Measurements from ENCODE around the gene DPP6.
"Not testable (repeated sequence)": the region's sequence is repeated elsewhere in the genome, so short reads cannot be mapped to it uniquely, and the experiment has no call there.

The DPP6 gene

DNA sequence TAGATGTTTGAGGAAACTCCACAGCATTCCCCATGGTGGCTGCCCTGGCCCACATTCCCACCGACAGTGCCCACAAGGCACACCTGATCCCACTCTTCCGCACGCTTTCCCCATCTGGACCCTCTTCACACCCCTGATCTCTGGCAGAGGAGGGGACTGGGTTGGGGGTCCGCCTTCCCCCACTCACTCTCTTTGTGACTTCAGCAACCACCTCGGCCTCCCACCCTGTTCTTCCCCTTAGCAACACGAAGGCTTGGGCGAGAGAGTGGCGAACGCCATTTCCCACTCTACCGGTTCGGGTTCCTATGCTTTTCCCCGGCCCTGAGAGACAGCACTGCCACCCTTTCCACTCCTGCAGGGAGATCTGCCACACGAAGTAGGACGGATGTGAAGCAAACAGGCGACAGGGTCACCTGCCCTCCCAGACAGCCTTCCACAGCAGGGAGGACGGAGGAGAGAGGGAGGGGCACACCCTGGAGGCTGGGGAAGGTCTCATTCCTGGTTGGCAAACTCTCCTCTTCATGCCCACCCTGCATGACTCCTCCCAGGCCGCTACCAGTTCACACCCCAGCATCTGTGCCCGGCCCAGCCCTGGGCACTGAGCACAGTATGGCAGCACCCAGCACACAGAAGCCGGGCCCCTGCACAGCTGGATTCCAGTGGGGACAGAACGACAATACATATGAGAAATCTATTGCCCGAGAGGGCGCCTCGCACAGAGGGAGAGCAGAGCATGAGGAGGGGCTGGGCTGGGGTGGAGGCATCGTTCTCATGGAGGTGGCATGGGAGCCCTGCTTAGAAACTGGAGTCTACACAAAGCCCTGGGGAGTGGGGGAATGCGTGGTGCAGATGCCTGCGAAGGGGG is 857.3 kb downstream of the DPP6 start:
- DNase-seq (ENCODE audit: low spot score), result no peak

DNA sequence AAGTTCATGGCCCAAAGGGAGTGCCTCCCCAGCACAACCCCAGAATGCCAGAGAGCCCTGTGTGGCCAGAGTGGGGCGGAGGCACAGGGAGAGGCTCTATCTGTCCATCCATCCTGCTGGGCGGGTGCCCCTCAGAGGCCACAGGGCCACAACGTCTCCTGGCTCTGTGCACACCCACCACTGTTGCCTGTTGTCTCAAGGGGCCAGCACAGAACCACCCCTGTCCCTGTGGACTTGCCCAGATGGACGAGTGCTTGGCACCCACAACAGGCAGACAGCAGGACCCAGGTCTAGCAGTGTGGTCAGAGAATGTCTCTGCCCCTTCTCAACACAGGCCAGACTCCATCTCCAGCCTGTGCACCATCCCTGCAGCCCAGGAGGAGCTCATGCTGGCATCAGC is 857.9 kb downstream of the DPP6 start:
- DNase-seq (ENCODE audit: low spot score), result no peak

DNA sequence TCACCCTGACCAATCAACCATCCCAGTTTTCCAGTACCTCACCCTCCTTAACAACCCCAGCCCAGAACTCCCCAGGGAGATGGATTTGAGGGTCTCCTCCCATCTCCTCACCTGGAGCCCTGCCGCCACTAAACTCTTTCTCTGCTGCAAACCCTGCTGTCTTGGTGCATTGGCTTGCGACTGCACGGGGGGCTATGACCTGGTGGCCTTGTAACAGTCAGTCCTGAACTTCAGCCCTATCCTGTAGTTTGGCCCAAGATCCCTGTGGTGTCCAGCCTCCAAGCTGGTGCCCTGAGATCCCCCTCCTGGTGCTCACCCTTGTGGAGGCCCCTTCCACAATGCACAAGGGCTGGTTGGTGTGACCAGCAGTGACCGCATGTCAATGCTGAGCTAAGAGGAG is 858.8 kb downstream of the DPP6 start:
- DNase-seq (ENCODE audit: low spot score), result no peak

- no peak for DNase-seq (ENCODE audit: low spot score)
Measured at GRCh38 chr7:154911411-154911810, 859.2 kb downstream of the DPP6 start.

GRCh38 chr7:154911862-154912455 is 859.8 kb downstream of the DPP6 start:
- DNase-seq (ENCODE audit: low spot score), result no peak

GRCh38 chr7:154912871-154913637 is 860.9 kb downstream of the DPP6 start:
- no peak for DNase-seq (ENCODE audit: low spot score)

GRCh38 chr7:154913638-154914307 is 861.6 kb downstream of the DPP6 start:
- DNase-seq (ENCODE audit: low spot score), result peak; percentile 72

GRCh38 chr7:154914308-154914995 is 862.3 kb downstream of the DPP6 start:
- DNase-seq (ENCODE audit: low spot score), result no peak

GRCh38 chr7:154914996-154915380 is 862.8 kb downstream of the DPP6 start:
- DNase-seq (ENCODE audit: low spot score), result no peak

- DNase-seq (ENCODE audit: low spot score), result no peak
Measured at GRCh38 chr7:154915600-154915999, 863.4 kb downstream of the DPP6 start.

- no peak for DNase-seq (ENCODE audit: low spot score)
Measured at GRCh38 chr7:154916381-154916780, 864.2 kb downstream of the DPP6 start.

GRCh38 chr7:154916856-154917807 is 864.9 kb downstream of the DPP6 start:
- no peak for DNase-seq (ENCODE audit: low spot score)

DNA sequence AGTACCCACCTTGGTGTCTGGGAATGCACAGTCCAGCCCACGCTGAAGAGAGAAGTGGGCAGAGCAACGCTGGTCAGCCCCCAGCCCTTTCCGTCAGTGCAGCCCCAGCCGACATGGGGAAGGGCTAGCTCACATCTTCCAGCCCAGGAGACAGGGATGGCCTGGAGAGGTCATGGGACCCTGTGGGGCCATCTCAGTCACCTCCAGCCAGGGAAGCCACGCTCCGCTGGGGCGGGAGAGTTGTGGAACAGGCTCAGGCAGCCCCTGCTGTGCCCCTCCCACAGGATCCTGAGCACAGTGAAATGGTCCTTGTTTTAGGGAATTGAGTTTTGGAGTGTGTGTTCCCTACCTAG is 865.6 kb downstream of the DPP6 start:
- DNase-seq (ENCODE audit: low spot score), result no peak

DNA sequence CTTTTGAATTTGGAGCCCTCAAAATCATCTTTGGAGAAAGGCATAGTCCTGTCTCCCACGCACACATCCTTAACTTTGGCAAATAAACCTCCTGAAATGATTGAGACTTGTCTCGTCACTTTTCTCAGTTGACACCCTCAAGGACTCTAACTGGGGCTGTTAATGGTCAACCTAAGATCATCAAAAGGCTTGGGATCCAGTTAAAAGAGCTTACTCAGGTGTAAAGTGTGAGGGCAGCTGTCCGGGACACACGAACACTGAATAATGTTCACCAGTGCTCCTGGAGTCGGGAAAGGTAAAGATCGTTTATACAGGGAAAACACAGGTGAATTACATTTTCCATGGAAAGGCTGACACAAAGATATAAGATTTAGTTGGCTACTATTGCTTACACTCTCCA is 866.1 kb downstream of the DPP6 start:
- no peak for DNase-seq (ENCODE audit: low spot score)

DNA sequence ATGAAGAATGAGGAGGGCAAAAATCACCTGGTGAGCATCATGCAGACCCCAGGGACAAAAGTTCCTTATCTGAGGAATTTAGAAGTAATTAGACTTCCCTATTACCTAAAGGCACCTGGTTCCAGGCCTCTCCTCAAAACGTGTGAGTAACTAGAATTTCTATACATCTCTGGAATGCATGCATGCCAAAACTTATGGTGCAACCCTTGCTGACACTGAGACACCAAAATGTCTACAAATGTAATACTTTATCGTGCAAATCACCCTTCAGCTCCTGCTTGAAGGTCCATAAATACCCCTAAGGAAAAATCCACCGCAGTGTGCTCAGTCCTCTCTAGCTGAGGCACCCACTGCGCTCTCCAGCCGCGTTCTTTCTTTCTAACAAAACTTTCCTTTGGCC is 866.5 kb downstream of the DPP6 start:
- no peak for DNase-seq (ENCODE audit: low spot score)

- no peak for DNase-seq (ENCODE audit: low spot score)
Measured at GRCh38 chr7:154919344-154920225, 867.4 kb downstream of the DPP6 start.

DNA sequence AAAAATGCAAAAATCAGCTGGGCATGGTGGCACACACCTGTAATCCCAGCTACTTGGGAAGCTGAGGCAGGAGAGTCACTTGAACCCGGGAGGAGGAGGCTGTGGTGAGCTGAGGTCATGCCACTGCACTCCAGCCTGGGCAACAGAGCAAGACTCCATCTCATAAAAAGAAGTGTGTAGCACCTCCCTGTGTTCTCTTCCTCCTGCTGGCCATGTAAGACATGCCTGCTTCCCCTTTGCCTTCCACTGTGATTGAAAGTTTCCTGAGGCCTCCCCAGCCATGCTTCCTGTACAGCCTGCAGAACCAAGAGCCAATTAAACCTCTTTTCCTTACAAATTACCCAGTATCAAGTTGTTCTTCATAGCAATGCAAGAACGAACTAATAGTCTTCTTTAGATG is 870.3 kb downstream of the DPP6 start:
- DNase-seq (ENCODE audit: low spot score), result not testable (repeated sequence)

GRCh38 chr7:154927624-154928125 is 875.5 kb downstream of the DPP6 start:
- DNase-seq (ENCODE audit: low spot score), result peak; percentile 65
